HCT116 (cell line): Measurements from ENCODE around the gene ZDHHC1. TPM values are rescaled to one million over a fixed set of nuclear protein-coding genes. Genes with fewer than 3 reads are reported as not detected.

Experiments
- ATAC-seq: fragments of 200-7000 bp; cut with Tn5 transposase; 2 replicates; pipeline ENCODE4 v1.9.1; 2020; ENCODE audit warnings: mild to moderate bottlenecking, moderate library complexity
- BruUV-seq: library from RNA; stranded (reverse); fragments of 400-500 nt; replicated peaks from 2 replicates; lab custom pipeline; 2021; lab: Mats Ljungman, UMichigan
- CTCF ChIA-PET: fragments of 300-600 bp; sonication (Branson Sonifier 250); formaldehyde crosslinking; loops from one replicate; lab custom pipeline; 2021; ENCODE audit warnings: antibody characterized with exemption; lab: Charles Lee
- POLR2A ChIA-PET: fragments of 300-600, 350-600 bp; sonication (Branson Sonifier 250); formaldehyde crosslinking; loops from one replicate; lab custom pipeline; 2021; ENCODE audit warnings: antibody characterized with exemption; lab: Charles Lee
- RAD21 ChIA-PET, 2 experiments: fragments of 300-600 bp; sonication (Branson Sonifier 250); formaldehyde crosslinking; loops; one replicate each; lab custom pipeline; 2023; ENCODE audit warnings: low total read pairs in 2 of 2; ENCODE audit not compliant: uncharacterized antibody in 2 of 2, unreplicated experiment in 2 of 2, low non-redundant PET in 1 of 2; lab: Charles Lee
- DNase-seq: peaks from one replicate; pipeline ENCODE4 v3.0.0-alpha.2; 2010; ENCODE audit warnings: low read depth, low spot score
- H2AFZ ChIP-seq: fragments of 200-600 bp; shearing (Covaris generic), sonication (generic); 2 replicates; pipeline ENCODE4 v1.6.1; 2017; ENCODE audit warnings: low read depth, mixed run types, mixed read lengths, antibody characterized with exemption, low read length; ENCODE audit not compliant: poor library complexity, severe bottlenecking
- H3K27ac ChIP-seq: 2 replicates; pipeline ENCODE4 v1.5.1; 2012; ENCODE audit warnings: low read depth, low read length
- H3K27me3 ChIP-seq: fragments of 200-600 bp; sonication (generic); 2 replicates; pipeline ENCODE4 v1.6.1; 2016; ENCODE audit warnings: mixed run types, low read length, mixed read lengths; ENCODE audit not compliant: insufficient read depth
- H3K36me3 ChIP-seq, 2 experiments: fragments of 200-500 bp in 1 of 2; fragments of 200-600 bp in 1 of 2; sonication (Bioruptor generic) in 1 of 2; sonication (generic) in 1 of 2; 2 replicates each; pipeline versions ENCODE4 v1.5.1 to v1.6.1; 2014 to 2016; ENCODE audit warnings: low read length in 2 of 2, inconsistent platforms in 1 of 2, mixed read lengths in 1 of 2, mixed run types in 1 of 2; ENCODE audit not compliant: insufficient read depth in 2 of 2, control insufficient read depth in 1 of 2
- H3K4me1 ChIP-seq, 2 experiments: fragments of 200-600 bp in 1 of 2; sonication (generic) in 1 of 2; 2 replicates each; pipeline versions ENCODE4 v1.5.1 to v1.6.1; 2012 to 2017; ENCODE audit warnings: low read length in 2 of 2, inconsistent platforms in 1 of 2, mild to moderate bottlenecking in 1 of 2, mixed read lengths in 1 of 2, mixed run types in 1 of 2, moderate library complexity in 1 of 2; ENCODE audit not compliant: insufficient read depth in 2 of 2, control insufficient read depth in 1 of 2
- H3K4me2 ChIP-seq: fragments of 200-600 bp; sonication (generic); 2 replicates; pipeline ENCODE4 v1.6.1; 2017; ENCODE audit warnings: mixed run types, low read length, mixed read lengths
- H3K4me3 ChIP-seq, 2 experiments: fragments of 200-600 bp in 1 of 2; sonication (generic) in 1 of 2; replicated peaks in 1 of 2; 2 replicates each; pipeline ENCODE4 v1.5.1; 2011 to 2016; ENCODE audit warnings: low read length in 2 of 2, control low read depth in 1 of 2, low read depth in 1 of 2, mild to moderate bottlenecking in 1 of 2, mixed read lengths in 1 of 2, mixed run types in 1 of 2
- H3K79me2 ChIP-seq: fragments of 200-600 bp; sonication (generic); 2 replicates; pipeline ENCODE4 v1.6.1; 2017; ENCODE audit warnings: mild to moderate bottlenecking, mixed run types, low read length, moderate library complexity, mixed read lengths; ENCODE audit not compliant: insufficient read depth
- H3K9ac ChIP-seq: fragments of 200-600 bp; sonication (generic); 2 replicates; pipeline ENCODE4 v1.6.1; 2016; ENCODE audit warnings: low read length, mixed read lengths
- H3K9me2 ChIP-seq: fragments of 200-600 bp; sonication (generic), shearing (Covaris generic); 2 replicates; pipeline ENCODE4 v1.6.1; 2017; ENCODE audit warnings: mixed run types, mild to moderate bottlenecking, moderate library complexity; ENCODE audit not compliant: insufficient read depth
- H3K9me3 ChIP-seq, 2 experiments: fragments of 200-500 bp in 1 of 2; fragments of 200-600 bp in 1 of 2; sonication (Bioruptor generic) in 1 of 2; sonication (generic) in 1 of 2; 2 replicates each; pipeline ENCODE4 v1.6.1; 2014 to 2017; ENCODE audit warnings: low read length in 2 of 2, mixed read lengths in 2 of 2, inconsistent platforms in 1 of 2, low read depth in 1 of 2, mild to moderate bottlenecking in 1 of 2, mixed run types in 1 of 2, moderate library complexity in 1 of 2; ENCODE audit not compliant: control insufficient read depth in 1 of 2, insufficient read depth in 1 of 2
- H4K20me1 ChIP-seq: fragments of 200-600 bp; sonication (generic), shearing (Covaris generic); 2 replicates; pipeline ENCODE4 v1.6.1; 2017; ENCODE audit warnings: mixed run types, mild to moderate bottlenecking, moderate library complexity; ENCODE audit not compliant: insufficient read depth
- ATF3 ChIP-seq: IDR thresholded peaks from 2 replicates; pipeline ENCODE4 v1.6.1; 2012
- CBX3 ChIP-seq: IDR thresholded peaks from 2 replicates; pipeline ENCODE4 v1.6.1; 2012; ENCODE audit warnings: low read depth
- CEBPB ChIP-seq: IDR thresholded peaks from 2 replicates; pipeline ENCODE4 v1.6.1; 2012; ENCODE audit warnings: low read depth
- ELF1 ChIP-seq: IDR thresholded peaks from 2 replicates; pipeline ENCODE4 v1.6.1; 2012; ENCODE audit warnings: low read depth, borderline replicate concordance
- EZH2phosphoT487 ChIP-seq: fragments of 200-600 bp; IDR thresholded peaks from 2 replicates; pipeline ENCODE4 v1.6.1; 2018; ENCODE audit warnings: antibody characterized with exemption, borderline replicate concordance
- JUND ChIP-seq: IDR thresholded peaks from 2 replicates; pipeline ENCODE4 v1.6.1; 2012
- POLR2AphosphoS5 ChIP-seq: IDR thresholded peaks from 2 replicates; pipeline ENCODE4 v1.6.1; 2011; ENCODE audit warnings: mild to moderate bottlenecking, low read depth, low read length, moderate library complexity
- RAD21 ChIP-seq: IDR thresholded peaks from 2 replicates; pipeline ENCODE4 v1.6.1; 2012; ENCODE audit warnings: low read depth, mild to moderate bottlenecking
- REST ChIP-seq: IDR thresholded peaks from 2 replicates; pipeline ENCODE4 v1.6.1; 2012; ENCODE audit warnings: low read depth
- SIN3A ChIP-seq: IDR thresholded peaks from 2 replicates; pipeline ENCODE4 v1.6.1; 2012; ENCODE audit warnings: low read depth
- TCF7L2 ChIP-seq: IDR thresholded peaks from 2 replicates; pipeline ENCODE4 v1.7.0; 2011; ENCODE audit warnings: borderline replicate concordance, inconsistent platforms; ENCODE audit not compliant: insufficient read depth, insufficient read length; ENCODE audit errors: extremely low read depth
- ZFX ChIP-seq: fragments of 450-650 bp; IDR thresholded peaks from 2 replicates; pipeline ENCODE4 v1.6.1; 2017
- ZNF274 ChIP-seq: fragments of 200-500 bp; sonication (Bioruptor generic); IDR thresholded peaks from 2 replicates; pipeline ENCODE4 v1.6.1; 2014; ENCODE audit warnings: mild to moderate bottlenecking, low read depth, low read length, inconsistent platforms
- intact Hi-C: fragments of 100-400 bp; cut with micrococcal nuclease; formaldehyde crosslinking; loops from 2 replicates; pipeline ENCODE4 v1.10.0; 2022
- total RNA-seq: library from RNA; stranded (reverse); gene quantifications from one replicate; pipeline ENCODE4 v1.2.1, GENCODE V29; 2021; ENCODE audit not compliant: unreplicated experiment
- TF ChIP-seq, protein P1 (sequence below): IDR thresholded peaks from 2 replicates; pipeline ENCODE4 v1.6.1; 2012

Gene ZDHHC1
- total RNA-seq, 1 experiment from 2014 or later: 9.1 TPM

DNA sequence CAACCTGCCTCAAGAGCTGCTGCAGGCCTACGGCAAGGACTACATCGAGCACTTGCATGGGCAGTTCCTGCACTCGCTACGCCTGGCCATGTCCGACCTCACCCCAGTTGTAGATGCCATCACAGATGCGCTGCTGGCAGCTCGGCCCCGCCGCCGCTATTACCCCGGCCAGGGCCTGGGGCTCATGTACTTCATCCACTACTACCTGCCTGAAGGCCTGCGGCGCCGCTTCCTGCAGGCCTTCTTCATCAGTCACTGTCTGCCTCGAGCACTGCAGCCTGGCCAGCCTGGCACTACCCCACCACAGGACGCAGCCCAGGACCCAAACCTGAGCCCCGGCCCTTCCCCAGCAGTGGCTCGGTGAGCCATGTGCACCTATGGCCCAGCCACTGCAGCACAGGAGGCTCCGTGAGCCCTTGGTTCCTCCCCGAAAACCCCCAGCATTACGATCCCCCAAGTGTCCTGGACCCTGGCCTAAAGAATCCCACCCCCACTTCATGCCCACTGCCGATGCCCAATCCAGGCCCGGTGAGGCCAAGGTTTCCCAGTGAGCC, 20.4 kb upstream of the ZDHHC1 start:
- CTCF ChIA-PET: no interaction called here
- Histone ChIP-seq H4K20me1 (no peaks in the 10 kb centered on the region), H3K27me3 (no peaks in the 10 kb centered on the region), H3K36me3 (peaks cover 0 to 7% of the 10 kb centered on the region in 2 experiments; a peak in 1 of 4 replicates), H3K79me2 (no peaks in the 10 kb centered on the region), H3K4me3 (no peak overlapping the region), H3K9me3 (no peaks in the 10 kb centered on the region), H3K9me2 (no peaks in the 10 kb centered on the region), H2AFZ (no peak overlapping the region), H3K4me1 (peaks cover 6 to 11% of the 10 kb centered on the region in 2 experiments; a peak in 3 of 4 replicates), H3K27ac (no peak overlapping the region), H3K4me2 (no peak overlapping the region), H3K9ac (no peak overlapping the region)
- POLR2A ChIA-PET: no interaction called here
- no peak for TF ChIP-seq CBX3
- TF ChIP-seq EZH2phosphoT487: no peak
- no peak for TF ChIP-seq REST
- no peak for TF ChIP-seq CEBPB
- TF ChIP-seq RAD21: no peak
- no peak for TF ChIP-seq POLR2AphosphoS5
- no peak for TF ChIP-seq ATF3
- TF ChIP-seq, protein P1, sequence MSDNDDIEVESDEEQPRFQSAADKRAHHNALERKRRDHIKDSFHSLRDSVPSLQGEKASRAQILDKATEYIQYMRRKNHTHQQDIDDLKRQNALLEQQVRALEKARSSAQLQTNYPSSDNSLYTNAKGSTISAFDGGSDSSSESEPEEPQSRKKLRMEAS: no peak
- no peak for TF ChIP-seq ELF1
- no peak for TF ChIP-seq ZNF274
- no peak for TF ChIP-seq TCF7L2
- TF ChIP-seq JUND: no peak
- TF ChIP-seq ZFX: no peak
- TF ChIP-seq SIN3A: no peak
- ATAC-seq: no peak
- no peak for DNase-seq
- intact Hi-C loops: no loop called here
- RAD21 ChIA-PET: no interaction called here
- no TSS peak for BruUV-seq
